ENCODE measurements around the gene SCO2. TPM values are rescaled to one million over a fixed set of nuclear protein-coding genes. Genes with fewer than 3 reads are reported as not detected.
"Not testable (repeated sequence)": the region's sequence is repeated elsewhere in the genome, so short reads cannot be mapped to it uniquely, and the experiment has no call there.

SCO2 gene
- total and polyA plus RNA-seq, 2 experiments from 2014 or later = 2.0 to 11.2 TPM

- TF ChIP-seq EZH2 (IDR thresholded peaks at IDR 0.05; ENCODE audit: borderline replicate concordance) = no peak
- TF ChIP-seq EZH2phosphoT487 (IDR thresholded peaks at IDR 0.05; ENCODE audit: low read depth, severe bottlenecking, unreplicated experiment) = no peak
- TF ChIP-seq, protein P1, sequence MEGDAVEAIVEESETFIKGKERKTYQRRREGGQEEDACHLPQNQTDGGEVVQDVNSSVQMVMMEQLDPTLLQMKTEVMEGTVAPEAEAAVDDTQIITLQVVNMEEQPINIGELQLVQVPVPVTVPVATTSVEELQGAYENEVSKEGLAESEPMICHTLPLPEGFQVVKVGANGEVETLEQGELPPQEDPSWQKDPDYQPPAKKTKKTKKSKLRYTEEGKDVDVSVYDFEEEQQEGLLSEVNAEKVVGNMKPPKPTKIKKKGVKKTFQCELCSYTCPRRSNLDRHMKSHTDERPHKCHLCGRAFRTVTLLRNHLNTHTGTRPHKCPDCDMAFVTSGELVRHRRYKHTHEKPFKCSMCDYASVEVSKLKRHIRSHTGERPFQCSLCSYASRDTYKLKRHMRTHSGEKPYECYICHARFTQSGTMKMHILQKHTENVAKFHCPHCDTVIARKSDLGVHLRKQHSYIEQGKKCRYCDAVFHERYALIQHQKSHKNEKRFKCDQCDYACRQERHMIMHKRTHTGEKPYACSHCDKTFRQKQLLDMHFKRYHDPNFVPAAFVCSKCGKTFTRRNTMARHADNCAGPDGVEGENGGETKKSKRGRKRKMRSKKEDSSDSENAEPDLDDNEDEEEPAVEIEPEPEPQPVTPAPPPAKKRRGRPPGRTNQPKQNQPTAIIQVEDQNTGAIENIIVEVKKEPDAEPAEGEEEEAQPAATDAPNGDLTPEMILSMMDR (IDR thresholded peaks at IDR 0.05; ENCODE audit: poor library complexity) = no peak
- Histone ChIP-seq H3K9me2 (replicated peaks; ENCODE audit: insufficient read depth) (no peaks in the 10 kb centered on the region), H3K36me3 (replicated peaks; ENCODE audit: insufficient read depth, low read depth) (no peaks in the 10 kb centered on the region), H3K4me1 (ENCODE audit: insufficient read depth) (peaks cover 9% of the 10 kb centered on the region), H4K20me1 (ENCODE audit: insufficient read depth, poor library complexity, severe bottlenecking) (peaks cover 13% of the 10 kb centered on the region), H2AFZ (no peak overlapping the region), H3K27ac (no peak overlapping the region), H3K4me3 (no peak overlapping the region), H3K9me3 (ENCODE audit: low read depth) (no peaks in the 10 kb centered on the region), H3K4me2 (no peak overlapping the region), H3K27me3 (no peaks in the 10 kb centered on the region), H3K79me2 (peaks cover 39% of the 10 kb centered on the region)
- 100% methylated on average over 13 of the region's 13 CpGs for WGBS (ENCODE audit: low lambda C conversion rate, missing lambda C conversion rate)
- DNase-seq (ENCODE audit: low spot score) = no peak
Measured at GRCh38 chr22:50520826-50521453, 4.5 kb downstream of the SCO2 start.

GRCh38 chr22:50520184-50520583 is 5.2 kb downstream of the SCO2 start:
- DNase-seq (ENCODE audit: low spot score); H3K27me3 ChIP-seq; H3K4me2 ChIP-seq; H3K9me2 ChIP-seq (replicated peaks; ENCODE audit: insufficient read depth); H2AFZ ChIP-seq; H3K4me1 ChIP-seq (ENCODE audit: insufficient read depth); H3K27ac ChIP-seq; H3K9me3 ChIP-seq (ENCODE audit: low read depth); H3K36me3 ChIP-seq (replicated peaks; ENCODE audit: insufficient read depth, low read depth); H3K4me3 ChIP-seq: not testable (repeated sequence)
- peaks cover 42% of the 10 kb centered on the region for H3K79me2 ChIP-seq
- 92% methylated on average over 8 of the region's 8 CpGs for WGBS (ENCODE audit: low lambda C conversion rate, missing lambda C conversion rate)
- peaks cover 13% of the 10 kb centered on the region for H4K20me1 ChIP-seq (ENCODE audit: insufficient read depth, poor library complexity, severe bottlenecking)

DNA sequence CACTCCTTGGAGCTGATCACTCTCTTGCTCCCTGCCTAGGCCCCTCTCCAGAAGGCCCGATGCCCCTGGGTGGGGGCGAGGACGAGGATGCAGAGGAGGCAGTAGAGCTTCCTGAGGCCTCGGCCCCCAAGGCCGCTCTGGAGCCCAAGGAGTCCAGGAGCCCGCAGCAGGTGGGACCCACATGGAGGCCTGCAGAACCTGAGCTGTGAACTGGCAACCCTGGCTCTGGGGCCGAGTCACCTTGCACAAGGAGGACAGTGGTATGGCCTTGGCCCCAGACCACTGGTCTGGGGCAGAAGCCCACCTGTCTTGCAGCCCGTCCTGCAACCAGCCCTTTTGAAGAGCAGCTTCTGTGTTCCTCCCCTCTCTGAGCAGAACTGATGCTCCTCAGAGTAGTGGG is 6.2 kb downstream of the SCO2 start:
- Histone ChIP-seq H3K4me2 (no peak overlapping the region), H3K36me3 (replicated peaks; ENCODE audit: insufficient read depth, low read depth) (no peaks in the 10 kb centered on the region)
- 95% methylated on average over 8 of the region's 8 CpGs for WGBS (ENCODE audit: low lambda C conversion rate, missing lambda C conversion rate)

DNA sequence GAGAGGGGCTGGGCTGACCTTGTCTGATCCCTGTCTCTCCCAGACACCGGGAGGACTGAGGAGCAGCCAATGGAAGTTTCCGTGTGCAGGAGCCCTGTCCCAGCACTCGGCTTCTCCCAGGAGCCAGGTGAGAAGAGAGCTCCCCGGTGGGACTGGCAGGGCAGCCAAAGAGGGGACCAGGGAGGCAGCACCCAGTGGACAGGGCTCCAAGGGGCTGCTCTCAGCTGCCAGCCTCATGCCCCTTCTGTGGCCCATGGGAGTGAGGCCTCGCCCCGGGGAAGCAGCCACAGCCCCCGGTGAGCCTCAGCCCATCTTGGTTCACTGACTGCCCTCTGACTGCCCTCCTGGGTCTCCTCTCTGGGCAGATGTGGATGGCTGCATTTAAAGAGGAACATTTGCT is 6.8 kb downstream of the SCO2 start:
- H3K27ac ChIP-seq = no peak overlapping the region
- H3K79me2 ChIP-seq = peaks cover 46% of the 10 kb centered on the region
- no peaks in the 10 kb centered on the region for H3K9me2 ChIP-seq (replicated peaks; ENCODE audit: insufficient read depth)
- H3K27me3 ChIP-seq = no peaks in the 10 kb centered on the region
- no peak for DNase-seq (ENCODE audit: low spot score)
- H2AFZ ChIP-seq = no peak overlapping the region
- H3K36me3 ChIP-seq (replicated peaks; ENCODE audit: insufficient read depth, low read depth) = no peaks in the 10 kb centered on the region
- no peak overlapping the region for H3K4me2 ChIP-seq
- H3K4me3 ChIP-seq = no peak overlapping the region
- H3K9me3 ChIP-seq (ENCODE audit: low read depth) = no peaks in the 10 kb centered on the region
- TF ChIP-seq, protein P1 (IDR thresholded peaks at IDR 0.05; ENCODE audit: poor library complexity) = no peak
- TF ChIP-seq EZH2 (IDR thresholded peaks at IDR 0.05; ENCODE audit: borderline replicate concordance) = no peak
- no peak for TF ChIP-seq EZH2phosphoT487 (IDR thresholded peaks at IDR 0.05; ENCODE audit: low read depth, severe bottlenecking, unreplicated experiment)
- WGBS (ENCODE audit: low lambda C conversion rate, missing lambda C conversion rate) = 97% methylated on average over 6 of the region's 7 CpGs
- peaks cover 7% of the 10 kb centered on the region for H4K20me1 ChIP-seq (ENCODE audit: insufficient read depth, poor library complexity, severe bottlenecking)
- no peaks in the 10 kb centered on the region for H3K4me1 ChIP-seq (ENCODE audit: insufficient read depth)

More for the DNA sequence above, 6.2 kb downstream of the SCO2 start:
- H3K27me3 ChIP-seq = no peaks in the 10 kb centered on the region
- no peaks in the 10 kb centered on the region for H3K9me3 ChIP-seq (ENCODE audit: low read depth)
- no peak for DNase-seq (ENCODE audit: low spot score)
- peaks cover 4% of the 10 kb centered on the region for H3K4me1 ChIP-seq (ENCODE audit: insufficient read depth)
- peaks cover 11% of the 10 kb centered on the region for H4K20me1 ChIP-seq (ENCODE audit: insufficient read depth, poor library complexity, severe bottlenecking)
- no peak overlapping the region for H3K4me3 ChIP-seq
- H3K27ac ChIP-seq = no peak overlapping the region
- no peak overlapping the region for H2AFZ ChIP-seq
- H3K9me2 ChIP-seq (replicated peaks; ENCODE audit: insufficient read depth) = no peaks in the 10 kb centered on the region
- peaks cover 46% of the 10 kb centered on the region for H3K79me2 ChIP-seq
- TF ChIP-seq EZH2 (IDR thresholded peaks at IDR 0.05; ENCODE audit: borderline replicate concordance) = no peak
- TF ChIP-seq, protein P1 (IDR thresholded peaks at IDR 0.05; ENCODE audit: poor library complexity) = no peak
- no peak for TF ChIP-seq EZH2phosphoT487 (IDR thresholded peaks at IDR 0.05; ENCODE audit: low read depth, severe bottlenecking, unreplicated experiment)
